ENCODE results near the gene ZBTB17.

ZBTB17 gene

DNA sequence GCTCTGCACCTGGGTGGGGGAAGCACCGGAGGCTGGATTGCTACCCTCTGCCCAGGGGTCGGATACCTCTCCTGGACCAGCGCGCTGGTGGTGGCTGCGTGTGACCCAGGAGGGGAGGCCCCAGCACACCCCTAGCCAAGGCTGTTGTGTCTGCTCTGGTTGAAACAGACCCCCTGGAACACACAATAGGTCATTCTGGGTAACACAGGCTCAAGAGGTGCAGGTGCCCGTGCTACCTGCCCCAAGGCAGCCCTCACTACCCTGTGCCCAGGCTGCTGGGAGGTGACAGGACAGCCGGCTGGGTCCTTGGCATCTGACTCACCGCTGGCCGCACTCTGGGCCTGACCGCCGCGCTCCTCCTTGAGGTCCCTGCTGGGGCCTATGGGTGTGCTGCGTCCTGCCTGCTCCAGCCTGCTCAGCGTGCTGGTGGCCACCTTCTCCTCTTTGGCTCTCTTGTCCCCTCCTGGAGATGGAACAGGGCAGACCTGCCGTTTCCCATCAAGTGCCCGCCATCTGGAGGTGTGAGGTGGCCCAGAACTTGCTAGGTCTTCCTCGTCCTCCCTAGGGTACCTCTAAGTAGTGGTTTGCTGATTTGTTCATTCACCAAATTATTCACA is 30.0 kb downstream of the ZBTB17 start:
- peaks cover 16% of the 10 kb centered on the region for H3K36me3 ChIP-seq (replicated peaks; ENCODE audit: low read depth, low read length)
- H3K9me3 ChIP-seq (ENCODE audit: insufficient read depth, low read length), result no peaks in the 10 kb centered on the region
- H3K4me1 ChIP-seq (ENCODE audit: low read length), result peaks cover 35% of the 10 kb centered on the region
- no peak overlapping the region for H3K27ac ChIP-seq (ENCODE audit: low read length)
- H4K20me1 ChIP-seq (ENCODE audit: insufficient read depth, low read length), result no peaks in the 10 kb centered on the region
- H3K4me3 ChIP-seq (ENCODE audit: low read length), result no peak overlapping the region
- TF ChIP-seq EZH2phosphoT487 (IDR thresholded peaks at IDR 0.05; ENCODE audit: low read depth), result no peak
- TF ChIP-seq, protein P1, sequence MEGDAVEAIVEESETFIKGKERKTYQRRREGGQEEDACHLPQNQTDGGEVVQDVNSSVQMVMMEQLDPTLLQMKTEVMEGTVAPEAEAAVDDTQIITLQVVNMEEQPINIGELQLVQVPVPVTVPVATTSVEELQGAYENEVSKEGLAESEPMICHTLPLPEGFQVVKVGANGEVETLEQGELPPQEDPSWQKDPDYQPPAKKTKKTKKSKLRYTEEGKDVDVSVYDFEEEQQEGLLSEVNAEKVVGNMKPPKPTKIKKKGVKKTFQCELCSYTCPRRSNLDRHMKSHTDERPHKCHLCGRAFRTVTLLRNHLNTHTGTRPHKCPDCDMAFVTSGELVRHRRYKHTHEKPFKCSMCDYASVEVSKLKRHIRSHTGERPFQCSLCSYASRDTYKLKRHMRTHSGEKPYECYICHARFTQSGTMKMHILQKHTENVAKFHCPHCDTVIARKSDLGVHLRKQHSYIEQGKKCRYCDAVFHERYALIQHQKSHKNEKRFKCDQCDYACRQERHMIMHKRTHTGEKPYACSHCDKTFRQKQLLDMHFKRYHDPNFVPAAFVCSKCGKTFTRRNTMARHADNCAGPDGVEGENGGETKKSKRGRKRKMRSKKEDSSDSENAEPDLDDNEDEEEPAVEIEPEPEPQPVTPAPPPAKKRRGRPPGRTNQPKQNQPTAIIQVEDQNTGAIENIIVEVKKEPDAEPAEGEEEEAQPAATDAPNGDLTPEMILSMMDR (IDR thresholded peaks at IDR 0.05; ENCODE audit: low read depth, low read length), result no peak
- no peak overlapping the region for H3K4me2 ChIP-seq (ENCODE audit: low read length)
- H2AFZ ChIP-seq (ENCODE audit: low read depth, low read length), result no peak overlapping the region
- peaks cover 4% of the 10 kb centered on the region; the same call in 1 of the 2 replicates for H3K79me2 ChIP-seq (ENCODE audit: low read length)
- H3K9ac ChIP-seq (ENCODE audit: low read length), result no peak overlapping the region
- H3K27me3 ChIP-seq (ENCODE audit: low read depth, low read length), result no peaks in the 10 kb centered on the region

DNA sequence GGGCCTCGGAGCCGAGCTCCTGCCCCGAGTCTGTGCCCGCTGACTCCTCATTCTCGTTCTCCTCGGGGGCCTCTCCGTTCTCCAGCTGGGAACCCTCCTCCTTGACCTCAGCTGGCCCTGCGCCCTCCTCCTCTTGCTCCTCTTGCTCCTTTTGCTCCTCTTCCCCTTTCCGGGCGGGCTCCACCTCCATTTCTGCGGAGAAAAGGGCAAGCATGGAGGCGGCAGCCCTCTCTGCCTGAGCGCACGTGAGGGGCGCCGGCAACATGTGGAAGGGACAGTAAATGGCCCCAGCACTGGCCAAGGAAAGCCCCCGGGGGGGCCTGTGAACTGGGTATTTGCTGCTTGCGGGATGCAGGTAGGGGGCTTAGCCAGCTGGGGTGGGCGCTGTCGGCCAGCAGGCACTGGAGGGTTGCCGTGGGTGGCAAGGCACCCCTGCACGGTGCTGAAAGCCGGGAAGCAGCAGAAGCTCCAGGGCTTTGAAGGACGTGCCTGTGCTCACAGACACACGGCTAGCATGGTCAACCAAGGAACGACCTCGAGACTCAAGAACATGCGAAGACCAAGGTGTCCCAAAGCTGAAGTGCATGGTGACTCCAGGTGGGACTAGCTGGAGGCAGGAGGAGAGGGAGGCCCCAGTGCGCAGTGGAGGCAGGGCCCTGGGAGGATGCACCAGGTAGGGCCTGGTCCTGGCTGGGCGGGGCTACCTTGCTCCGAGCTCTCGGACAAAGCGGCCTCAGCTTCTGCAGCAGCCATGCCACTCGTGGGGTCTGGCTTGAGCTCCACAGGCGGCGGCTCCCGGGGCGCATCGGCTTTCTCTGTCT is 30.7 kb downstream of the ZBTB17 start:
- H3K9ac ChIP-seq (ENCODE audit: low read length), result no peak overlapping the region
- H3K9me3 ChIP-seq (ENCODE audit: insufficient read depth, low read length), result no peaks in the 10 kb centered on the region
- peaks cover 4% of the 10 kb centered on the region; the same call in 1 of the 2 replicates for H3K79me2 ChIP-seq (ENCODE audit: low read length)
- H4K20me1 ChIP-seq (ENCODE audit: insufficient read depth, low read length), result no peaks in the 10 kb centered on the region
- peaks cover 19% of the 10 kb centered on the region for H3K36me3 ChIP-seq (replicated peaks; ENCODE audit: low read depth, low read length)
- no peak overlapping the region for H3K27ac ChIP-seq (ENCODE audit: low read length)
- peaks cover 28% of the 10 kb centered on the region for H3K4me1 ChIP-seq (ENCODE audit: low read length)
- no peak overlapping the region for H3K4me3 ChIP-seq (ENCODE audit: low read length)
- no peak for TF ChIP-seq EZH2phosphoT487 (IDR thresholded peaks at IDR 0.05; ENCODE audit: low read depth)
- TF ChIP-seq, protein P1 (IDR thresholded peaks at IDR 0.05; ENCODE audit: low read depth, low read length), result no peak
- H2AFZ ChIP-seq (ENCODE audit: low read depth, low read length), result no peak overlapping the region
- no peaks in the 10 kb centered on the region for H3K27me3 ChIP-seq (ENCODE audit: low read depth, low read length)
- no peak overlapping the region for H3K4me2 ChIP-seq (ENCODE audit: low read length)

- peaks cover 20% of the 10 kb centered on the region for H3K4me1 ChIP-seq (ENCODE audit: low read length)
- no peaks in the 10 kb centered on the region for H3K9me3 ChIP-seq (ENCODE audit: insufficient read depth, low read length)
- no peaks in the 10 kb centered on the region for H4K20me1 ChIP-seq (ENCODE audit: insufficient read depth, low read length)
- no peak overlapping the region for H2AFZ ChIP-seq (ENCODE audit: low read depth, low read length)
- H3K4me2 ChIP-seq (ENCODE audit: low read length), result no peak overlapping the region
- H3K36me3 ChIP-seq (replicated peaks; ENCODE audit: low read depth, low read length), result peaks cover 19% of the 10 kb centered on the region
- H3K27ac ChIP-seq (ENCODE audit: low read length), result no peak overlapping the region
- no peaks in the 10 kb centered on the region for H3K27me3 ChIP-seq (ENCODE audit: low read depth, low read length)
- no peak overlapping the region for H3K4me3 ChIP-seq (ENCODE audit: low read length)
- no peak overlapping the region for H3K9ac ChIP-seq (ENCODE audit: low read length)
- no peak for TF ChIP-seq EZH2phosphoT487 (IDR thresholded peaks at IDR 0.05; ENCODE audit: low read depth)
- TF ChIP-seq, protein P1 (IDR thresholded peaks at IDR 0.05; ENCODE audit: low read depth, low read length), result no peak
- H3K79me2 ChIP-seq (ENCODE audit: low read length), result peaks cover 4% of the 10 kb centered on the region; the same call in 1 of the 2 replicates
Observed at GRCh38 chr1:15944308-15945010, 31.4 kb downstream of the ZBTB17 start.

DNA sequence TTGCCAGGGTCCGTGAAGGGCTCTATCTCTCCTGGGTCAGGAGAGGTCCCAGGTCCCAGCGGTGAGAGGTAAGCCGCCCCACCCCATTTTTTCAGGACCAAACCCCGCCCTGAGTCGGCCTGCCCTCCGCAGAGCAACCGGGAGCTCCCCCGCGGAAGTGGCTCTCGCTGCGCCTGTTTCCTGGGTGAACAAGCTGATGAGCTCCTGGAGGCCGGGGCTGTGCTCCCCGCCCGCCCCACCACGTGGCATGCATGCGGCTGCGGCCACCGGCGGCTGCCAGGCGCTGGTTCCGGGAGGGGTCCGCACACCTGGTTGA is 32.0 kb downstream of the ZBTB17 start:
- peaks cover 19% of the 10 kb centered on the region for H3K36me3 ChIP-seq (replicated peaks; ENCODE audit: low read depth, low read length)
- no peak overlapping the region for H3K27ac ChIP-seq (ENCODE audit: low read length)
- peaks cover 4% of the 10 kb centered on the region; the same call in 1 of the 2 replicates for H3K79me2 ChIP-seq (ENCODE audit: low read length)
- H2AFZ ChIP-seq (ENCODE audit: low read depth, low read length), result no peak overlapping the region
- no peak overlapping the region for H3K9ac ChIP-seq (ENCODE audit: low read length)
- no peaks in the 10 kb centered on the region for H3K27me3 ChIP-seq (ENCODE audit: low read depth, low read length)
- H4K20me1 ChIP-seq (ENCODE audit: insufficient read depth, low read length), result no peaks in the 10 kb centered on the region
- H3K4me2 ChIP-seq (ENCODE audit: low read length), result no peak overlapping the region
- no peak overlapping the region for H3K4me3 ChIP-seq (ENCODE audit: low read length)
- TF ChIP-seq EZH2phosphoT487 (IDR thresholded peaks at IDR 0.05; ENCODE audit: low read depth), result no peak
- TF ChIP-seq, protein P1 (IDR thresholded peaks at IDR 0.05; ENCODE audit: low read depth, low read length), result no peak
- no peaks in the 10 kb centered on the region for H3K9me3 ChIP-seq (ENCODE audit: insufficient read depth, low read length)
- H3K4me1 ChIP-seq (ENCODE audit: low read length), result peaks cover 15% of the 10 kb centered on the region
